ENCODE measurements around the gene GOLGA6L7. TPM values are rescaled to one million over a fixed set of nuclear protein-coding genes. Genes with fewer than 3 reads are reported as not detected.

Gene GOLGA6L7
- total and polyA plus RNA-seq, 9 of the 15 experiments (the other 6 are each of a cell fraction or from before 2014, with no cell fraction given) = 0.11 to 0.14 (median 0.11) TPM; not detected in 6

GRCh38 chr15:28873006-28873405, 24.6 kb upstream of the GOLGA6L7 start:
- Histone ChIP-seq H3K9me3 (replicated peaks; ENCODE audit: control insufficient read depth, insufficient read depth, low read depth, low read length) (no peaks in the 10 kb centered on the region), H2AFZ (ENCODE audit: low read depth, low read length) (no peak overlapping the region; the same call in 1 of the 2 replicates), H3K36me3 (ENCODE audit: control insufficient read depth, insufficient read depth, low read length) (no peaks in the 10 kb centered on the region), H3K9ac (ENCODE audit: insufficient read depth in 1 of 2, low read depth in 2 of 2, low read length in 2 of 2) (no peak overlapping the region), H3K79me2 (ENCODE audit: control insufficient read depth, insufficient read depth, low read length) (no peaks in the 10 kb centered on the region), H3K27ac (ENCODE audit: extremely low read depth, low read depth, low read length) (no peak overlapping the region), H3K4me1 (replicated peaks in 1 of 2; ENCODE audit: control insufficient read depth in 2 of 2, insufficient read depth in 2 of 2, low read length in 2 of 2) (peaks cover 0 to 4% of the 10 kb centered on the region in 2 experiments; a peak in 1 of 5 replicates), H3K4me3 (no peak overlapping the region), H4K20me1 (replicated peaks; ENCODE audit: control insufficient read depth, insufficient read depth, low read length) (no peaks in the 10 kb centered on the region), H3K27me3 (ENCODE audit: control insufficient read depth in 2 of 2, insufficient read depth in 2 of 2, low read length in 2 of 2) (no peaks in the 10 kb centered on the region), H3K4me2 (ENCODE audit: insufficient read depth, low read length) (no peak overlapping the region), H3K9me1 (ENCODE audit: control insufficient read depth, insufficient read depth, low read length) (no peaks in the 10 kb centered on the region)
- ATAC-seq (no peak), FAIRE-seq (no peak), DNase-seq (ENCODE audit: extremely low read depth in 1 of 4, low spot score in 3 of 4) (no peak)
- no TSS peak for BruUV-seq (replicated peaks)
- intact Hi-C loops (cut with micrococcal nuclease) = no loop called here
- 46% methylated on average over 5 of the region's 5 CpGs for WGBS (ENCODE audit: insufficient coverage, low coverage, missing lambda C conversion rate)
- ChIA-PET CTCF (ENCODE audit: low intra/inter-chr PET ratio) (no interaction called here), POLR2A (interaction anchor here (0.5 kb wide), 1 partner anchor 37 kb away, joined by 3 read pairs; no protein-coding TSS in a partner anchor)
- TF ChIP-seq, protein P1, sequence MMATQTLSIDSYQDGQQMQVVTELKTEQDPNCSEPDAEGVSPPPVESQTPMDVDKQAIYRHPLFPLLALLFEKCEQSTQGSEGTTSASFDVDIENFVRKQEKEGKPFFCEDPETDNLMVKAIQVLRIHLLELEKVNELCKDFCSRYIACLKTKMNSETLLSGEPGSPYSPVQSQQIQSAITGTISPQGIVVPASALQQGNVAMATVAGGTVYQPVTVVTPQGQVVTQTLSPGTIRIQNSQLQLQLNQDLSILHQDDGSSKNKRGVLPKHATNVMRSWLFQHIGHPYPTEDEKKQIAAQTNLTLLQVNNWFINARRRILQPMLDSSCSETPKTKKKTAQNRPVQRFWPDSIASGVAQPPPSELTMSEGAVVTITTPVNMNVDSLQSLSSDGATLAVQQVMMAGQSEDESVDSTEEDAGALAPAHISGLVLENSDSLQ (IDR thresholded peaks at IDR 0.05) = peak; percentile 42; the same call in 1 of the 2 replicates
- TF ChIP-seq, protein P2, sequence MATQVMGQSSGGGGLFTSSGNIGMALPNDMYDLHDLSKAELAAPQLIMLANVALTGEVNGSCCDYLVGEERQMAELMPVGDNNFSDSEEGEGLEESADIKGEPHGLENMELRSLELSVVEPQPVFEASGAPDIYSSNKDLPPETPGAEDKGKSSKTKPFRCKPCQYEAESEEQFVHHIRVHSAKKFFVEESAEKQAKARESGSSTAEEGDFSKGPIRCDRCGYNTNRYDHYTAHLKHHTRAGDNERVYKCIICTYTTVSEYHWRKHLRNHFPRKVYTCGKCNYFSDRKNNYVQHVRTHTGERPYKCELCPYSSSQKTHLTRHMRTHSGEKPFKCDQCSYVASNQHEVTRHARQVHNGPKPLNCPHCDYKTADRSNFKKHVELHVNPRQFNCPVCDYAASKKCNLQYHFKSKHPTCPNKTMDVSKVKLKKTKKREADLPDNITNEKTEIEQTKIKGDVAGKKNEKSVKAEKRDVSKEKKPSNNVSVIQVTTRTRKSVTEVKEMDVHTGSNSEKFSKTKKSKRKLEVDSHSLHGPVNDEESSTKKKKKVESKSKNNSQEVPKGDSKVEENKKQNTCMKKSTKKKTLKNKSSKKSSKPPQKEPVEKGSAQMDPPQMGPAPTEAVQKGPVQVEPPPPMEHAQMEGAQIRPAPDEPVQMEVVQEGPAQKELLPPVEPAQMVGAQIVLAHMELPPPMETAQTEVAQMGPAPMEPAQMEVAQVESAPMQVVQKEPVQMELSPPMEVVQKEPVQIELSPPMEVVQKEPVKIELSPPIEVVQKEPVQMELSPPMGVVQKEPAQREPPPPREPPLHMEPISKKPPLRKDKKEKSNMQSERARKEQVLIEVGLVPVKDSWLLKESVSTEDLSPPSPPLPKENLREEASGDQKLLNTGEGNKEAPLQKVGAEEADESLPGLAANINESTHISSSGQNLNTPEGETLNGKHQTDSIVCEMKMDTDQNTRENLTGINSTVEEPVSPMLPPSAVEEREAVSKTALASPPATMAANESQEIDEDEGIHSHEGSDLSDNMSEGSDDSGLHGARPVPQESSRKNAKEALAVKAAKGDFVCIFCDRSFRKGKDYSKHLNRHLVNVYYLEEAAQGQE (IDR thresholded peaks at IDR 0.05; ENCODE audit: borderline replicate concordance) = no peak
- TF ChIP-seq, protein P2 (CRISPR knock-in tag; IDR thresholded peaks at IDR 0.05; ENCODE audit: low read depth) = no peak
- in situ Hi-C loops (cut with MboI) = no loop called here

Measured in K562 (cell line).